HG03045 (cell line): Measurements from ENCODE around the gene NMNAT3.
"Not testable (repeated sequence)": the region's sequence is repeated elsewhere in the genome, so short reads cannot be mapped to it uniquely, and the experiment has no call there.

Source experiments
- ATAC-seq: cut with Tn5 transposase; IDR thresholded peaks from one replicate; pipeline ENCODE4 v1.9.1; 2021; ENCODE audit warnings: mild to moderate bottlenecking, moderate library complexity; ENCODE audit not compliant: unreplicated experiment

Gene NMNAT3

DNA sequence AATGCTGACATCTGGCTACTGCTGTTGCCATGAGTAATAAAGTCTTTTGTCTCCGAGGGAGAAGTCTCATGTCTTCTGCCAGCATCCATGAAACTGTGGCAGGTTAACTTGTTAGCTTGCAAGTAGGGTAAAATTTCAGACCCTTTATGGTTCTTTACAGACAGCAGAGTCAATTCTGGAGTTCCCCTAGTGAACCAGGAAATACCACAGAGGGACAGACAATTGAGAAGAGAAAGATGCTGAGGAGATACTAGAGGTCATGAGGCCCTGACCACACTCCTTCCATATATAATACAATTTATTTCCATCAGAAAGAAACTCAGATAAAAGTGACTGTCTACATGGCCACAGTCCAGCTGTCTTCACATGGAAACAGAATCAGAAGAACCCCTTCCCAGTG lies 38.1 kb downstream of the NMNAT3 start:
- ATAC-seq: no peak

DNA sequence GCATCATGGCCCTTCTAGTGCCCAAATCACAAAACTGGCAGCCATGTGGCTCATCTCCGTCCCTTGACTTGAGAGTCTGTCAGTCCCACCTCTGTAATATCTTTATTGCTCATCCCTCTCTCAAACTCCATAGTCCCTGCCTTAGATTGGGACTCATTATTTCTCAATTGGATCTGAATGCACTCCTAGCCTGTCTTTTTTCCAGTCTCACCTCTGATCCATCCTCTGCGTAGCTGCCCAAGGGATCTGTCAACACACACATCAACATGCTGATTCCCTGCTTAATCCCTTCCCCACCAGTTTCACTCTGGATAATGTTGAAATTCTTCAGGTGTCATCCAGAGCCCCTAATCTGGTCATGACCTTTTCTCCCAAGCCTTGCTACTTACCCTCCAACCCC lies 39.3 kb downstream of the NMNAT3 start:
- ATAC-seq: no peak

GRCh38 chr3:139636511-139636910 lies 41.3 kb downstream of the NMNAT3 start:
- no peak for ATAC-seq

DNA sequence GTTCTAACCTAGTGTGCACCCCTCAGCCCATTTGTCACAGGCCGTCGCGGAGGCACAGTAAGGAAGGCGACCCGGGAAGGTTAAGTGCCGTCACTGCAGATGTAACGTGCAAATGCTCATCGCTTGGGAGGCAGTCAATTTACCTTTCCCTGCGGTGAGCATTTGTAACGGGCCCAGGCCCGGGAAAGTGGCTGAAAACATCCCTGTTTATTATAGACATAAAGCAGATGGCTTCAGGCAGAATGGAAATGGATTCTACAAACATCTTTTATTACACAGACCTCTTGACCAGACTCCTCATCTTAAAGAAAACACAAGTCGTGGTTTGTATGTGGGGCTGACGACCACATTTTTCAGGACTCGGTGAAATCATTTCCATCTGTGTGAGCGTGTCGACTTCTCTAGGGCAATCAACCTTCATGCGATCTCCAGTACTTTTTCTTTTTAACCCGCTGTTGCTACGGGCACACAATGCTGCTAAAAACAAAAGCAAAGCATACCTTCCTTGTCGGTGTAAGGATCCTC lies 43.6 kb downstream of the NMNAT3 start:
- ATAC-seq: no peak

- no peak for ATAC-seq
Observed at GRCh38 chr3:139633511-139633910, 44.3 kb downstream of the NMNAT3 start.

GRCh38 chr3:139630542-139630941 lies 47.2 kb downstream of the NMNAT3 start:
- ATAC-seq: no peak

DNA sequence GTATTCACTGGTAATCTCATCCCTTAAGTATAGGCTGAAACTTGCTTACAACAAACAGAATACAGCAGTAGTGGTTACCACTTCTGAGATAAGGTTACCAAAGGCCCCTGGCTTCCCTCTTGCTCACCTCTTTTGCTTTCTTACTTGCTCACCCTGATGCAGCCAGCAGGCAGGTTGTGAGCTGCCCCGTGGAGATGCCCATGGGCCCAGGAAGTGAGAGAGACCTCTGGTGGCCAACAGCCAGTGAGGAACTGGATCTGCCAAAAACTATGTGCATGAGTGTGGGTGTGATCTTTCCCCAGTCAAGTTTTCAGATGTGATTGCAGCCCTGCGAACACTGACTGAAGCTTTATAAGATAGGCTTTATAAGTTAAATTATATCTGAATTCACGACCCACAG lies 48.7 kb downstream of the NMNAT3 start:
- ATAC-seq: peak; percentile 47

- no peak for ATAC-seq
Observed at GRCh38 chr3:139627759-139628158, 50.0 kb downstream of the NMNAT3 start.

GRCh38 chr3:139620438-139620837 lies 57.3 kb downstream of the NMNAT3 start:
- no peak for ATAC-seq

- ATAC-seq: no peak
Observed at GRCh38 chr3:139619484-139619883, 58.3 kb downstream of the NMNAT3 start.

- ATAC-seq: no peak
Observed at GRCh38 chr3:139617672-139618268, 60.0 kb downstream of the NMNAT3 start.

DNA sequence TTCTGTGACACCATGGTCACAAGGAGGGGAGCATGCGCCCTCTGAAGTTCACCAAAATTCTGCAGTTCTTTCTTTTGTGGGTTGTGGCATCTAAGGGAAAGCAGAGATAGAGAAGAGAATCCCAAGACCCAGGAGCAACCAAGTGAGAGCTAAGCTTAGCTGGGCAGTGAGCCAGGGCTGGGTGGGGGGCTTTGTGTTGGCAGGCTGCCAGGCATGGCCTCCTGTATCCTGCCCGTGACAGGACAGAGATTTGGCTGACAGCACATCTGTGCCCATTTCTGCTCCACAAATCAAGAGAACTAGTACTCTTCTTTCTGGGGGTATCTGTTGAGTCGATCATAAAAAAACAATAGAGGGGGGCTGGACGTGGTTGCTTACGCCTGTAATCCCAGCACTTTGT lies 66.2 kb downstream of the NMNAT3 start:
- no peak for ATAC-seq

DNA sequence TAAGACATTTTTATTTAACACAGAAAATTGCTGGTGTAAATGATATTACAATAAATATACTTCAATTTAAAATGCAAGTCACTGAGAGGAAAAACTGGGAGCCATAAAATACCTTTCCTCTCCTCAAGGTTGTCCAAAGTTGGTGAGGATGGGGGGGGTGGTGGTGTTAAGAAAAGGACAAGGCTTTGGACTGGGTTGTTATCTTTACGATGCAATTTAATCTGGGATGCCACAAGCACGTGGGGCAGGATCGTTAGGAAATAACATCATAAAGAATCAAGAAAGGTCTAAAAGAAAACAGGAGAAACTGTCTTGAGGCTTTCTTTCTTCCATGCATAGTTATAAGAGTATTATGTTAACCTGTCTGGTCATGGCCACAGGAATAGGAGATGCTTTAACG lies 66.9 kb downstream of the NMNAT3 start:
- no peak for ATAC-seq

GRCh38 chr3:139608924-139609323 lies 68.8 kb downstream of the NMNAT3 start:
- no peak for ATAC-seq

- no peak for ATAC-seq
Observed at GRCh38 chr3:139608108-139608380, 69.7 kb downstream of the NMNAT3 start.

- no peak for ATAC-seq
Observed at GRCh38 chr3:139607257-139608107, 70.3 kb downstream of the NMNAT3 start.

GRCh38 chr3:139602003-139602402 lies 75.8 kb downstream of the NMNAT3 start:
- no peak for ATAC-seq

DNA sequence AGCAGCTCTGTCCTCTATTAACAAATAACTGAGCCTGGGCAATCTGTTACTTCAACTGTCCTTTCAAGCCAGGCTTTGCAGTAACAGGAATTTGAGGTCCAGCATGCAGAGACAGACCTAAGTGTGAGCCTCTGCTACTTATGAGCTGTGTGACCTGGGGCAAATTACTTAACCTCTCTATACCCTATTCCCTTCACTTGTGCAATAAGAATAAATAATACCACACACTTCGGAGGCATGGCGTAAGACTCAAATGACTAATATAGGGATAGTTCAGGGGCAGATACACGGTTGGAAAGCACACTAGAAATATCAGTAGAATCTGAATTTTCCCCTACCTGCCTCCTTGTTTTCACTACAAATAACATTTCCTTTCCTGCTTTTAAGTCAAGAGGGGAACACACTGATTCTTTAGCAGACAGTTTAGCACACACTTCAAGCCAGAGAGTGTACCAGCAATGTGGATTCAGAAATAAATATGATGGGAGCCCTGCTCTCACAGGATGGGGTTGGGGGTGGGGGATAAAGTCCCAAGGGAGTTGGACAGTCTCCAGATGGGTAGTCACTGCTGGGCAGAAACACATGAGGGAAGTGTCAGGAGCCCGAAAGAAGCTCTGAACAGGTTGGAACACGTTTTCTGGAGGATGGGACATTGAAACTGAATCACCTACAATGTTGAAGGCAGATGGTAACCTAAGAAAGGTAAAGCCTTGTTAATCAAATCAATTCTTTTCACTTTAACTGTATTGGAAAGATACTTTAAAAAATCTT lies 76.4 kb downstream of the NMNAT3 start:
- ATAC-seq: no peak

DNA sequence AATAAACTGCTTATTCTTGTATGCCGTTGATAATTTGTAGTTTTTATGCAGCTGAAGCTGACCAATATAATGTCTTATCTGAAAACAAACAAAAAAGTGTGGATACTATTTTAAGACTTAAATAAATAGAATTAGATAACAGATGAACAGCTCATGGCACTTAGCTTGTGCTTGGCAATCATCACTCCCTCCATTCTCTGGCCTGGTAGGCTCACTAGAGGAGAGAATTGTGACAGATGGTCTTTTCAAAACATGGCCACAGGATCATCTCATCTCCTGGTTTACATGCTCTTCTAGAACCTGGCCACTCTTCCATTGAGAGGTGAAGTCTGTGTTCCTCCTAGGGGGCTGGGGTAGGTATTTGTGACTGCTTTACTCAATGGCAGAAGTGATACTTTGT lies 79.8 kb downstream of the NMNAT3 start:
- no peak for ATAC-seq

DNA sequence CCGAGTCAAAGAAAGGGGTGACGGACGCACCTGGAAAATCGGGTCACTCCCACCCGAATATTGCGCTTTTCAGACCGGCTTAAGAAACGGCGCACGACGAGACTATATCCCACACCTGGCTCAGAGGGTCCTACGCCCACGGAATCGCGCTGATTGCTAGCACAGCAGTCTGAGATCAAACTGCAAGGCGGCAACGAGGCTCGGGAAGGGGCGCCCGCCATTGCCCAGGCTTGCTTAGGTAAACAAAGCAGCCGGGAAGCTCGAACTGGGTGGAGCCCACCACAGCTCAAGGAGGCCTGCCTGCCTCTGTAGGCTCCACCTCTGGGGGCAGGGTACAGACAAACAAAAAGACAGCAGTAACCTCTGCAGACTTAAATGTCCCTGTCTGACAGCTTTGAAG lies 86.6 kb downstream of the NMNAT3 start:
- not testable (repeated sequence) for ATAC-seq

- ATAC-seq: no peak
Observed at GRCh38 chr3:139588450-139588849, 89.3 kb downstream of the NMNAT3 start.

GRCh38 chr3:139587797-139588196 lies 90.0 kb downstream of the NMNAT3 start:
- ATAC-seq: no peak
